Activated T-cell treated with anti-CD3 and anti-CD28 coated beads, Interleukin-2, amount 50 U/mL, for 72 hours (primary cell): Measurements from ENCODE around the gene ARFGEF2. TPM values are rescaled to one million over a fixed set of nuclear protein-coding genes. Genes with fewer than 3 reads are reported as not detected.
A peak's percentile ranks its signal among the peaks of the same experiment; 100 is the strongest.
"Not testable (repeated sequence)": the region's sequence is repeated elsewhere in the genome, so short reads cannot be mapped to it uniquely, and the experiment has no call there.

Experiments
- ATAC-seq, 2 donors: fragments of 150-1000 bp; cut with Tn5 transposase; replicated peaks in 1 of 2; 2 replicates each; pipeline ENCODE4 v1.10.0; 2021; ENCODE audit warnings: moderate library complexity in 2 of 2, mild to moderate bottlenecking in 1 of 2
- DNase-seq, 2 donors: peaks; one replicate each; pipeline ENCODE4 v3.0.0; 2021 to 2022; ENCODE audit warnings: mixed read lengths in 1 of 2
- H3K27ac Mint-ChIP-seq: one replicate; pipeline ENCODE4 v1.8.0; 2022; ENCODE audit warnings: mild to moderate bottlenecking, moderate library complexity, mixed read lengths
- H3K27me3 Mint-ChIP-seq: one replicate; pipeline ENCODE4 v1.8.0; 2022; ENCODE audit warnings: low read depth, mixed read lengths
- H3K36me3 Mint-ChIP-seq, 2 donors: one replicate each; pipeline ENCODE4 v1.8.0; 2022; ENCODE audit warnings: mixed read lengths in 2 of 2, mild to moderate bottlenecking in 1 of 2; ENCODE audit not compliant: insufficient read depth in 2 of 2
- H3K4me1 Mint-ChIP-seq: one replicate; pipeline ENCODE4 v1.8.0; 2022; ENCODE audit warnings: low read depth, mixed read lengths
- H3K4me3 Mint-ChIP-seq, 2 donors: one replicate each; pipeline ENCODE4 v1.8.0; 2022; ENCODE audit warnings: mild to moderate bottlenecking in 2 of 2, mixed read lengths in 2 of 2, moderate library complexity in 2 of 2
- H3K9me3 Mint-ChIP-seq, 2 donors: one replicate each; pipeline ENCODE4 v1.8.0; 2022; ENCODE audit warnings: mixed read lengths in 2 of 2
- total RNA-seq, 2 donors: library from RNA; stranded (reverse); gene quantifications; one replicate each; pipeline ENCODE4 v1.2.3, GENCODE V29; 2022

Gene ARFGEF2
- total RNA-seq, 2 donors from 2014 or later: 23.3 to 23.6 TPM

- peaks cover 59% of the 10 kb centered on the region for H3K4me1 Mint-ChIP-seq
- no peak for ATAC-seq
Measured at GRCh38 chr20:48924756-48925109, 3.2 kb downstream of the ARFGEF2 start.

DNA sequence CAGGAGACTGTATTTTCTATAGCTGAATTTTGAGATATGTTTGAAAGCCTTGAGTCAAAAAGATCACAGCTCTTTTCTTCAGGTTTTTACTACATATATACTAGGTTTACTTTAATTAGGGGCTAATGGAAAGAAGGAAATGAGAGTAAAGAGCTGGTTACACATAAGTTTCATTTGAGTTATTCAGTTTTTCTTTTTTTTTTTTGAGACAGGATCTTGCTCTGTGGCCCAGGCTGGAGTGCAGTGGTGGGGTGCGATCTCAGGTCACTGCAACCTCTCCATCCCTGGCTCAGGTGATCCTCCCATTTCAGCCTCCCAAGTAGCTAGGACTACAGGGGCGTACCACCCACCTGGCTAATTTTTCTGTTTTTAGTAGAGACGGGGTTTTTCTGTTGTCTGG is 4.8 kb downstream of the ARFGEF2 start:
- Mint-ChIP-seq H3K4me1 (peaks cover 44% of the 10 kb centered on the region), H3K36me3 (peaks cover 4 to 7% of the 10 kb centered on the region in 2 donors), H3K9me3 (no peaks in the 10 kb centered on the region), H3K27ac (peak overlapping the region; percentile 30), H3K27me3 (no peaks in the 10 kb centered on the region), H3K4me3 (no peak overlapping the region)
- DNase-seq: no peak
- no peak for ATAC-seq

More at GRCh38 chr20:48924756-48925109, 3.2 kb downstream of the ARFGEF2 start:
- no peak overlapping the region for H3K4me3 Mint-ChIP-seq
- no peak for DNase-seq
- H3K27ac Mint-ChIP-seq: no peak overlapping the region
- H3K9me3 Mint-ChIP-seq: no peaks in the 10 kb centered on the region
- peaks cover 7 to 9% of the 10 kb centered on the region in 2 donors for H3K36me3 Mint-ChIP-seq
- no peaks in the 10 kb centered on the region for H3K27me3 Mint-ChIP-seq

GRCh38 chr20:48926821-48927220 is 5.3 kb downstream of the ARFGEF2 start:
- Mint-ChIP-seq H3K9me3 (no peaks in the 10 kb centered on the region), H3K27ac (peak overlapping the region; percentile 44), H3K4me3 (no peak overlapping the region), H3K36me3 (peaks cover 4 to 6% of the 10 kb centered on the region in 2 donors), H3K27me3 (no peaks in the 10 kb centered on the region), H3K4me1 (peaks cover 42% of the 10 kb centered on the region)
- DNase-seq (no peak), ATAC-seq (no peak)

GRCh38 chr20:48928832-48929725 is 7.6 kb downstream of the ARFGEF2 start:
- no peak for ATAC-seq
- peaks cover 27% of the 10 kb centered on the region for H3K4me1 Mint-ChIP-seq
- H3K27ac Mint-ChIP-seq: no peak overlapping the region
- H3K27me3 Mint-ChIP-seq: no peaks in the 10 kb centered on the region
- no peaks in the 10 kb centered on the region for H3K9me3 Mint-ChIP-seq
- H3K36me3 Mint-ChIP-seq: peaks cover 3 to 4% of the 10 kb centered on the region in 2 donors
- no peak overlapping the region for H3K4me3 Mint-ChIP-seq
- no peak for DNase-seq

GRCh38 chr20:48930035-48930434 is 8.5 kb downstream of the ARFGEF2 start:
- Mint-ChIP-seq H3K27me3 (no peaks in the 10 kb centered on the region), H3K4me3 (no peak overlapping the region), H3K9me3 (no peaks in the 10 kb centered on the region), H3K27ac (no peak overlapping the region), H3K36me3 (peaks cover 3 to 4% of the 10 kb centered on the region in 2 donors), H3K4me1 (peaks cover 30% of the 10 kb centered on the region)
- ATAC-seq (no peak), DNase-seq (no peak)

GRCh38 chr20:48930878-48931277 is 9.4 kb downstream of the ARFGEF2 start:
- Mint-ChIP-seq H3K4me1 (peaks cover 27% of the 10 kb centered on the region), H3K9me3 (no peaks in the 10 kb centered on the region), H3K27me3 (no peaks in the 10 kb centered on the region), H3K36me3 (peaks cover 3 to 4% of the 10 kb centered on the region in 2 donors), H3K4me3 (no peak overlapping the region), H3K27ac (no peak overlapping the region)
- DNase-seq: no peak
- ATAC-seq: no peak

GRCh38 chr20:48931527-48932374 is 10.2 kb downstream of the ARFGEF2 start:
- Mint-ChIP-seq H3K36me3 (peaks cover 1 to 2% of the 10 kb centered on the region in 2 donors), H3K4me3 (no peak overlapping the region), H3K27me3 (no peaks in the 10 kb centered on the region), H3K27ac (no peak overlapping the region), H3K9me3 (no peaks in the 10 kb centered on the region), H3K4me1 (peaks cover 18% of the 10 kb centered on the region)
- ATAC-seq: no peak
- no peak for DNase-seq

DNA sequence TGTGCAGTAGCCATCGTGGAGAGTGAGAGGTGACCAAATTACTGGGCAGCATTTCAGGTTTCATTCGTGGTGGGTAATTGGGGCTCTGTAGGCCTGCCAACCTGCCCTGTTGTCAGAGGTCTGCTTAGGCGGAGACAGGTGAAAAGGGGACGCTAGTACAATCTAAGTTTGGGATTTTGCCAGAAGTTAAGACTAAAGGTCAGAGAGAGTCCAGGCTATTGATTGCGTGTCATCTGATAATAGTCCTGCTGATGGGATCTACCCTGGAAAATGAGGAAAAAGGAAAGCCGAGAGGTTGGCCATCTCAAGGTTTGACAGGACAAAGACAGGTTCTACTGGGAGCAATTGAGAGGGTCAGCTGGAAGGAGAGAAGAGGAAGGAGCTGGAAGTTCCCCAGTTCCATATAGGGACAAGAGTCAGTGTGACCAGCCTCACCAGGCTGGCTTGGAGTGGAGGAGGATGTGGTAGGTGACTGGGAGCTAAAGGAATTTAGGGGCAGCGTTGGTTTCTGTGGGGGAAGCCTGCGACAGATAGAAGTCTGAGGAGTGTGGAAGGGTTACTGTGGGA is 10.9 kb downstream of the ARFGEF2 start:
- Mint-ChIP-seq H3K27ac (no peak overlapping the region), H3K4me1 (peaks cover 17% of the 10 kb centered on the region), H3K27me3 (no peaks in the 10 kb centered on the region), H3K9me3 (no peaks in the 10 kb centered on the region), H3K36me3 (no peaks in the 10 kb centered on the region), H3K4me3 (no peak overlapping the region)
- ATAC-seq (no peak), DNase-seq (no peak)

GRCh38 chr20:48933017-48933766 is 11.7 kb downstream of the ARFGEF2 start:
- Mint-ChIP-seq H3K36me3 (no peaks in the 10 kb centered on the region), H3K27ac (no peak overlapping the region), H3K4me1 (peaks cover 20% of the 10 kb centered on the region), H3K27me3 (no peaks in the 10 kb centered on the region), H3K9me3 (no peaks in the 10 kb centered on the region), H3K4me3 (no peak overlapping the region)
- ATAC-seq (no peak), DNase-seq (no peak)

- H3K9me3 Mint-ChIP-seq, H3K36me3 Mint-ChIP-seq, H3K4me3 Mint-ChIP-seq, H3K27me3 Mint-ChIP-seq, H3K27ac Mint-ChIP-seq, DNase-seq, ATAC-seq: not testable (repeated sequence)
- peaks cover 20% of the 10 kb centered on the region for H3K4me1 Mint-ChIP-seq
Measured at GRCh38 chr20:48934273-48934877, 12.9 kb downstream of the ARFGEF2 start.

- not testable (repeated sequence) for H3K36me3 Mint-ChIP-seq, H3K9me3 Mint-ChIP-seq, H3K4me3 Mint-ChIP-seq, ATAC-seq, H3K27me3 Mint-ChIP-seq, DNase-seq
- Mint-ChIP-seq H3K4me1 (peaks cover 20% of the 10 kb centered on the region), H3K27ac (peak overlapping the region; percentile 63)
Measured at GRCh38 chr20:48934966-48935365, 13.5 kb downstream of the ARFGEF2 start.

DNA sequence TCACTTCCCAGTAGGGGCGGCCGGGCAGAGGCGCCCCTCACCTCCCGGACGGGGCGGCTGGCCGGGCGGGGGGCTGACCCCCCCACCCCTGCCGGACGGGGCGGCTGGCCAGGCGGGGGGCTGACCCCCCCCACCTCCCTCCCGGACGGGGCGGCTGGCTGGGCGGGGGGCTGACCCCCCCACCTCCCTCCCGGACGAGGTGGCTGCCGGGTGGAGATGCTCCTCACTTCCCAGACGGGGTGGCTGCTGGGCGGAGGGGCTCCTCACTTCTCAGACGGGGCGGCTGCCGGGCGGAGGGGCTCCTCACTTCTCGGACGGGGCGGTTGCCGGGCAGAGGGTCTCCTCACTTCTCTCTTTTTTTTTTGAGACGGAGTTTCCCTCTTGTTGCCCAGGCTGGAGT is 14.7 kb downstream of the ARFGEF2 start:
- DNase-seq, H3K27me3 Mint-ChIP-seq, H3K9me3 Mint-ChIP-seq, ATAC-seq, H3K36me3 Mint-ChIP-seq, H3K4me3 Mint-ChIP-seq, H3K27ac Mint-ChIP-seq: not testable (repeated sequence)
- peaks cover 20% of the 10 kb centered on the region for H3K4me1 Mint-ChIP-seq
